ENCODE measurements around the gene PCDHGB6.
"Not testable (repeated sequence)": the region's sequence is repeated elsewhere in the genome, so short reads cannot be mapped to it uniquely, and the experiment has no call there.

The PCDHGB6 gene

DNA sequence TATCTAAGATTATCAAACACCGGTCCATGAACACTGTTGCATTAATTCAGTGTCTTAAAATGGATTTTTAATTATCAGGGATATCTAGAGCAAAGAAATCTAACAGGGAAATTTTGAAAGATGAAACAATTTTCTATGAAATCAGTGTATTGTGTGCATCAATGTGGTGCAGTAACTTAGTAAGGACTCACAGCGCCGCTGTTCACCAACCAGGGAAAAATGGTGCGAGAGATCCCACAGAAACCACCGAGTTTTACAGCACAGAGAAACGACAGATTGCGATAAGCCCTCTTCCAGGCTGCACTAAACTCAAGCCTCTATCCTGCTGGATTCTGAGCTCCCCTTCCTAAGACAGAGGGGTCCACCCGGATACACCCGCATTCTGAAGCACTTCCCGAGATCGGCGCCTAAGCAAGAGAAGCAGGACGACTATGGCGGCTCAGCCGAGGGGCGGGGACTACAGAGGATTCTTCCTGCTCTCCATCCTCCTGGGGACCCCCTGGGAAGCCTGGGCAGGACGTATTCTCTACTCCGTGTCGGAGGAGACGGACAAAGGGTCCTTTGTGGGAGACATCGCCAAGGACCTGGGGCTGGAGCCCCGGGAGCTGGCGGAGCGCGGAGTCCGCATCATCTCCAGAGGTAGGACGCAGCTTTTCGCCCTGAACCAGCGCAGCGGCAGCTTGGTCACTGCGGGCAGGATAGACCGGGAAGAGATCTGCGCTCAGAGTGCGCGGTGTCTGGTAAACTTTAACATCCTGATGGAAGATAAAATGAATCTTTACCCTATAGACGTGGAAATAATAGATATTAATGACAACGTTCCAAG, 25.1 kb upstream of the PCDHGB6 start, which contains the start of gene PCDHGA7:
Gene PCDHGA7 (plus strand): TSS at position 274 of the 826 bp plus-strand sequence. CDS start 158 bp downstream, at position 432.
- Mint-ChIP-seq H3K27ac (no peak within 1 kb of the TSS), H3K36me3 (peaks cover 6% of the 10 kb centered on the region), H3K4me1 (no peaks in the 10 kb centered on the region), H3K9me3 (peaks cover 3% of the 10 kb centered on the region), H3K4me3 (peak within 1 kb of the TSS; percentile 36)
- DNase-seq (ENCODE audit: low spot score in 2 of 2) (no peak), ATAC-seq (no peak)

DNA sequence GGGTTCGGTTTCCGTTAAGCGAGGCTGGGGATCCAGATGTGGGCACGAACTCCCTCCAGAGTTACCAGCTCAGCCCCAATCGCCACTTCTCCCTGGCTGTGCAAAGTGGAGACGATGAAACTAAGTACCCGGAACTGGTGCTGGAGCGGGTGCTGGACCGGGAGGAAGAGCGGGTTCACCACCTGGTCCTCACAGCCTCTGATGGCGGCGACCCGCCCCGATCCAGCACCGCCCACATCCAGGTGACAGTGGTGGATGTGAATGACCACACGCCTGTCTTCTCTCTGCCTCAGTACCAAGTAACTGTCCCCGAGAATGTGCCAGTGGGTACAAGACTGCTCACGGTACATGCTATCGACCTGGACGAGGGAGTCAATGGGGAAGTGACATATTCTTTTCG, 24.5 kb upstream of the PCDHGB6 start:
- DNase-seq (ENCODE audit: low spot score in 2 of 2) (no peak), ATAC-seq (no peak)
- no peak overlapping the region for H3K4me3 Mint-ChIP-seq
- no peak overlapping the region for H3K27ac Mint-ChIP-seq
- peaks cover 3% of the 10 kb centered on the region for H3K9me3 Mint-ChIP-seq
- no peaks in the 10 kb centered on the region for H3K4me1 Mint-ChIP-seq
- peaks cover 6% of the 10 kb centered on the region for H3K36me3 Mint-ChIP-seq

DNA sequence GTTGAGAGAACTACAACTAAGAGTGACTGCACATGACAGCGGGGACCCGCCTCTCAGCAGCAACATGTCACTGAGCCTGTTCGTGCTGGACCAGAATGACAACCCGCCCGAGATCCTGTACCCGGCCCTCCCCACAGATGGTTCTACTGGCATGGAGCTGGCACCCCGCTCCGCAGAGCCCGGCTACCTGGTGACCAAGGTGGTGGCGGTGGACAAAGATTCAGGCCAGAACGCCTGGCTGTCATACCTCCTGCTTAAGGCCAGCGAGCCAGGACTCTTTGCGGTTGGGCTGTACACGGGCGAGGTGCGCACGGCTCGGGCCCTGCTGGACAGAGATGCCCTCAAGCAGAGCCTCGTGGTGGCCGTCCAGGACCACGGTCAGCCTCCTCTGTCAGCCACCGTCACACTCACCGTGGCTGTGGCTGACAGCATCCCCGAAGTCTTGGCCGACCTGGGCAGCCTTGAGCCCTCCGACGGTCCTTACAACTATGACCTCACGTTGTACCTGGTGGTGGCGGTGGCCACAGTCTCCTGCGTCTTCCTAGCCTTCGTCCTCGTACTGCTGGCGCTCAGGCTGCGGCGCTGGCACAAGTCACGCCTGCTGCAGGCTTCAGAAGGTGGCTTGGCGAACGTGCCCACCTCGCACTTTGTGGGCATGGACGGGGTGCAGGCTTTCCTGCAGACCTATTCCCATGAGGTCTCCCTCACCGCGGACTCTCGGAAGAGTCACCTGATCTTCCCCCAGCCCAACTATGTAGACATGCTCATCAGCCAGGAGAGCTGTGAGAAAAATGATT, 23.2 kb upstream of the PCDHGB6 start:
- peaks cover 8% of the 10 kb centered on the region for H3K9me3 Mint-ChIP-seq
- no peak overlapping the region for H3K4me3 Mint-ChIP-seq
- peaks cover 6% of the 10 kb centered on the region for H3K36me3 Mint-ChIP-seq
- no peaks in the 10 kb centered on the region for H3K4me1 Mint-ChIP-seq
- DNase-seq (ENCODE audit: low spot score in 2 of 2) = no peak
- no peak for ATAC-seq
- H3K27ac Mint-ChIP-seq = no peak overlapping the region

DNA sequence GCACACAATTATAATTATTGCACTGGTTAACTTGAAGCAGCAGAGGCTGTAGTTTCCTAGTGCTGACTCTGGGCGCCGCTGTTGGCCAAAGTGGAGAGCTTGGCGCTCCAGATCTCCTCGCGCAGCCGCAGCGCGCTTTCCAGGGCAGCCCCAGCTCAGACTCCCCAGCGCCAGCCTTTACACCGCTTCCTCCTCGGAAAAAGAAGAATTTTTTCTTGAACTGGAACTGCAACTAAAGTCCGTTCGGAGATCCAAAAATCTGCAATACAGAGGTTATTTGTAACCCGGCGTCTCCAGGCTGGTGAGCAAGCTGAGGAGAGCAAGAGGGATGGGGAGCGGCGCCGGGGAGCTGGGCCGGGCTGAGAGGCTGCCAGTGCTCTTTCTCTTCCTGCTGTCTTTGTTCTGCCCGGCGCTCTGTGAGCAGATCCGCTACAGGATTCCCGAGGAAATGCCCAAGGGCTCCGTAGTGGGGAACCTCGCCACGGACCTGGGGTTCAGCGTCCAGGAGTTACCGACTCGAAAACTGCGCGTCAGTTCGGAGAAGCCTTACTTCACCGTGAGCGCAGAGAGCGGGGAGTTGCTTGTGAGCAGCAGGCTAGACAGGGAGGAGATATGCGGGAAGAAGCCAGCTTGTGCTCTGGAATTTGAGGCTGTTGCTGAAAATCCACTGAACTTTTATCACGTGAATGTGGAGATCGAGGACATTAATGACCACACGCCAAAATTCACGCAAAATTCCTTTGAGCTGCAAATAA, 20.1 kb upstream of the PCDHGB6 start, which contains the start of gene PCDHGB4:
Gene PCDHGB4 (plus strand): TSS at position 142 of the 755 bp plus-strand sequence. CDS start 187 bp downstream, at position 329.
- not testable (repeated sequence) for H3K4me1 Mint-ChIP-seq; H3K4me3 Mint-ChIP-seq; H3K36me3 Mint-ChIP-seq; DNase-seq (ENCODE audit: low spot score in 2 of 2); H3K27ac Mint-ChIP-seq
- peaks cover 16% of the 10 kb centered on the region for H3K9me3 Mint-ChIP-seq
- peak; percentile 53 for ATAC-seq

DNA sequence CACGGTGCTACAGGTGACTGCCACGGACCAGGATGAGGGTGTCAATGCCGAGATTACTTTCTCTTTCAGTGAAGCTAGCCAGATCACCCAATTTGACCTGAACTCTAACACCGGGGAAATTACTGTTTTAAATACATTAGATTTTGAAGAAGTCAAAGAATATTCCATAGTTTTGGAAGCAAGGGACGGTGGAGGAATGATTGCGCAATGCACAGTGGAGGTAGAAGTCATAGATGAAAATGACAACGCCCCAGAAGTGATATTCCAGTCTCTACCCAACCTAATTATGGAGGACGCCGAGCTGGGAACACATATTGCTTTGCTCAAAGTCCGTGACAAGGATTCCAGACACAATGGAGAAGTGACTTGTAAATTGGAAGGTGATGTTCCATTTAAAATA, 19.2 kb upstream of the PCDHGB6 start:
- Mint-ChIP-seq H3K4me1 (no peaks in the 10 kb centered on the region), H3K9me3 (peaks cover 13% of the 10 kb centered on the region), H3K27ac (no peak overlapping the region), H3K4me3 (no peak overlapping the region), H3K36me3 (no peaks in the 10 kb centered on the region)
- ATAC-seq = no peak
- DNase-seq (ENCODE audit: low spot score in 2 of 2) = no peak

DNA sequence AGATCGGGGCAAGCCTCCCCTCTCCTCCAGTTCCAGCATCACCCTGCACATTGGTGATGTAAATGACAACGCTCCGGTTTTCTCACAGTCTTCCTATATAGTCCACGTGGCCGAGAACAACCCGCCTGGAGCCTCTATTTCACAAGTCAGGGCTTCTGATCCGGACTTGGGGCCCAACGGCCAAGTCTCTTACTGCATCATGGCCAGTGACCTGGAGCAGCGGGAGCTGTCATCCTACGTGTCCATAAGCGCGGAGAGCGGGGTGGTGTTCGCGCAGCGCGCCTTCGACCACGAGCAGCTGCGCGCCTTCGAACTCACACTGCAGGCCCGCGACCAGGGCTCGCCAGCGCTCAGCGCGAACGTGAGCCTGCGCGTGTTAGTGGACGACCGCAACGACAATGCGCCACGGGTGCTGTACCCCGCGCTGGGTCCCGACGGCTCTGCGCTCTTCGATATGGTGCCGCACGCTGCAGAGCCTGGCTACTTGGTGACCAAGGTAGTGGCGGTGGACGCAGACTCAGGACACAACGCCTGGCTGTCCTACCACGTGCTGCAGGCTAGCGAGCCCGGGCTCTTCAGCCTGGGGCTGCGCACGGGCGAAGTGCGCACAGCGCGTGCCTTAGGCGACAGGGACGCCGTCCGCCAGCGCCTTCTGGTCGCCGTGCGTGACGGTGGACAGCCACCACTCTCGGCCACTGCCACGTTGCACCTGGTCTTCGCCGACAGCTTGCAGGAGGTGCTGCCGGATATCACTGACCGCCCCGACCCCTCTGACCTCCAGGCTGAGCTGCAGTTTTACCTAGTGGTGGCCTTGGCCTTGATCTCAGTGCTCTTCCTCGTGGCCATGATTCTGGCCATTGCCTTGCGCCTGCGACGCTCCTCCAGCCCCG, 18.4 kb upstream of the PCDHGB6 start:
- no peak for ATAC-seq
- no peaks in the 10 kb centered on the region for H3K4me1 Mint-ChIP-seq
- peaks cover 16% of the 10 kb centered on the region for H3K9me3 Mint-ChIP-seq
- H3K36me3 Mint-ChIP-seq = peaks cover 5% of the 10 kb centered on the region
- no peak overlapping the region for H3K27ac Mint-ChIP-seq
- no peak for DNase-seq (ENCODE audit: low spot score in 2 of 2)
- H3K4me3 Mint-ChIP-seq = no peak overlapping the region

DNA sequence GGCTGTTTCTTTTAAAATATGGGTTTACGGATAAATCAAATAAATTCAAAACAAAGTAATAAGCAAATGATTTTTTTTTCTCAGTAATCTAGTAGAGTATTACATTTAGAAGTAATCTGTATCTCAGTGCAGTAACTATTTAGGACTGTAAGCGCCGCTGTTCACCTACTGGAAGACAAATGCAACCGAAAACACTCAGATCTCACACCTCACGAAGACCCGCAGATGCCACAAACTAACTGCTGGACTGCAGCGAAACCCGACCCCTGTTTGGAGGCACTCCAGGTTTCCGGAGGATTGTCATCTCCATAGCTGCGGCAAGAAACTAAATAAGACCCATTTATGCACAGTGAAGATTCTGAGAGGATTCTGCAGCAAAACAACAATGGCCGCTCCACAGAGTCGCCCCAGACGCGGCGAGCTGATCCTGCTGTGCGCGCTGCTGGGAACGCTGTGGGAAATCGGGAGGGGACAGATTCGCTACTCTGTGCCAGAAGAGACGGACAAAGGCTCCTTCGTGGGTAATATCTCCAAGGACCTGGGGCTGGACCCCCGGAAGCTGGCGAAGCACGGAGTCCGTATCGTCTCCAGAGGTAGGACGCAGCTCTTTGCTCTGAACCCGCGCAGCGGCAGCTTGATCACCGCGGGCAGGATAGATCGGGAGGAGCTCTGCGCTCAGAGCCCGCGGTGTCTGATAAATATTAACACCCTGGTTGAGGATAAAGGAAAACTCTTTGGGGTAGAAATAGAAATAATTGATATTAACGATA, 15.2 kb upstream of the PCDHGB6 start, which contains the start of gene PCDHGA8:
Gene PCDHGA8 (plus strand): TSS at position 205 of the 770 bp plus-strand sequence. CDS start 181 bp downstream, at position 386.
- no peak within 1 kb of the TSS for H3K4me3 Mint-ChIP-seq
- H3K9me3 Mint-ChIP-seq = peaks cover 16% of the 10 kb centered on the region
- no peaks in the 10 kb centered on the region for H3K4me1 Mint-ChIP-seq
- peaks cover 5% of the 10 kb centered on the region for H3K36me3 Mint-ChIP-seq
- ATAC-seq (no peak), DNase-seq (ENCODE audit: low spot score in 2 of 2) (no peak)
- H3K27ac Mint-ChIP-seq = no peak within 1 kb of the TSS

DNA sequence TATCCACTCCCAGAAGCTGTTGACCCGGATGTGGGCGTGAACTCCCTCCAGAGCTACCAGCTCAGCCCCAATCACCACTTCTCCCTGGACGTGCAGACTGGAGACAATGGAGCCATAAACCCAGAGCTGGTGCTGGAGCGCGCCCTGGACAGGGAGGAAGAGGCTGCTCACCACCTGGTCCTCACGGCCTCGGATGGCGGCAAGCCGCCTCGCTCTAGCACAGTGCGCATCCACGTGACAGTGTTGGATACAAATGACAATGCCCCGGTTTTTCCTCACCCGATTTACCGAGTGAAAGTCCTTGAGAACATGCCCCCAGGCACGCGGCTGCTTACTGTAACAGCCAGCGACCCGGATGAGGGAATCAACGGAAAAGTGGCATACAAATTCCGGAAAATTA, 14.6 kb upstream of the PCDHGB6 start:
- no peak for ATAC-seq

DNA sequence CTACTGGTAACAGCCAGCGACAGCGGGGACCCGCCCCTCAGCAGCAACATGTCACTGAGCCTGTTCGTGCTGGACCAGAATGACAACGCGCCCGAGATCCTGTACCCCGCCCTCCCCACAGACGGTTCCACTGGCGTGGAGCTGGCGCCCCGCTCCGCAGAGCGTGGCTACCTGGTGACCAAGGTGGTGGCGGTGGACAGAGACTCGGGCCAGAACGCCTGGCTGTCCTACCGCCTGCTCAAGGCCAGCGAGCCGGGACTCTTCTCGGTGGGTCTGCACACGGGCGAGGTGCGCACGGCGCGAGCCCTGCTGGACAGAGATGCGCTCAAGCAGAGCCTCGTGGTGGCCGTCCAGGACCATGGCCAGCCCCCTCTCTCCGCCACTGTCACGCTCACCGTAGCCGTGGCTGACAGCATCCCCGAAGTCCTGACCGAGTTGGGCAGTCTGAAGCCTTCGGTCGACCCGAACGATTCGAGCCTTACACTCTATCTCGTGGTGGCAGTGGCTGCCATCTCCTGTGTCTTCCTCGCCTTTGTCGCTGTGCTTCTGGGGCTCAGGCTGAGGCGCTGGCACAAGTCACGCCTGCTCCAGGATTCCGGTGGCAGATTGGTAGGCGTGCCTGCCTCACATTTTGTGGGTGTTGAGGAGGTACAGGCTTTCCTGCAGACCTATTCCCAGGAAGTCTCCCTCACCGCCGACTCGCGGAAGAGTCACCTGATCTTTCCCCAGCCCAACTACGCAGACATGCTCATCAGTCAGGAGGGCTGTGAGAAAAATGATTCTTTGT, 13.2 kb upstream of the PCDHGB6 start:
- not testable (repeated sequence) for DNase-seq (ENCODE audit: low spot score in 2 of 2); H3K4me1 Mint-ChIP-seq; H3K36me3 Mint-ChIP-seq; H3K27ac Mint-ChIP-seq; H3K4me3 Mint-ChIP-seq; ATAC-seq
- peaks cover 12% of the 10 kb centered on the region for H3K9me3 Mint-ChIP-seq

More for the DNA sequence above, 14.6 kb upstream of the PCDHGB6 start:
- Mint-ChIP-seq H3K4me3 (no peak overlapping the region), H3K4me1 (no peaks in the 10 kb centered on the region), H3K36me3 (peaks cover 5% of the 10 kb centered on the region), H3K9me3 (peaks cover 16% of the 10 kb centered on the region), H3K27ac (no peak overlapping the region)
- DNase-seq (ENCODE audit: low spot score in 2 of 2) = no peak

DNA sequence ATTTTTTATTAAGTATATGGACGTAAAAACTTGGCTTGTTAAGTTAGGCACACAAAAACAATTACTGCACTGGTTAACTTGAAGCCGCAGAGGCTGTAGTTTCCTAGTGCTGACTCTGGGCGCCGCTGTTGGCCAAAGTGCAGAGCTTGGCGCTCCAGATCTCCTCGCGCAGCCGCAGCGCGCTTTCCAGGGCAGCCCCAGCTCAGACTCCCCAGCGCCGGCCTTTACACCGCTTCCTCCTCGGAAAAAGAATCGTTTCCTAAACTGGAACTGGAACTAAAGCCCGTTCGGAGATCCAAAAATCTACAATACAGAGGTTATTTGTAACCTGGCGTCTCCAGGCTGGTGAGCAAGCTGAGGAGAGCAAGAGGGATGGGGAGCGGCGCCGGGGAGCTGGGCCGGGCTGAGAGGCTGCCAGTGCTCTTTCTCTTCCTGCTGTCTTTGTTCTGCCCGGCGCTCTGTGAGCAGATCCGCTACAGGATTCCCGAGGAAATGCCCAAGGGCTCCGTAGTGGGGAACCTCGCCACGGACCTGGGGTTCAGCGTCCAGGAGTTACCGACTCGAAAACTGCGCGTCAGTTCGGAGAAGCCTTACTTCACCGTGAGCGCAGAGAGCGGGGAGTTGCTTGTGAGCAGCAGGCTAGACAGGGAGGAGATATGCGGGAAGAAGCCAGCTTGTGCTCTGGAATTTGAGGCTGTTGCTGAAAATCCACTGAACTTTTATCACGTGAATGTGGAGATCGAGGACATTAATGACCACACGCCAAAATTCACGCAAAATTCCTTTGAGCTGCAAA, 9.9 kb upstream of the PCDHGB6 start, which contains the start of gene PCDHGB5:
Gene PCDHGB5 (plus strand): TSS at position 192 of the 796 bp plus-strand sequence. CDS start 181 bp downstream, at position 373.
- ATAC-seq = peak; percentile 78
- H3K36me3 Mint-ChIP-seq = not testable (repeated sequence)

DNA sequence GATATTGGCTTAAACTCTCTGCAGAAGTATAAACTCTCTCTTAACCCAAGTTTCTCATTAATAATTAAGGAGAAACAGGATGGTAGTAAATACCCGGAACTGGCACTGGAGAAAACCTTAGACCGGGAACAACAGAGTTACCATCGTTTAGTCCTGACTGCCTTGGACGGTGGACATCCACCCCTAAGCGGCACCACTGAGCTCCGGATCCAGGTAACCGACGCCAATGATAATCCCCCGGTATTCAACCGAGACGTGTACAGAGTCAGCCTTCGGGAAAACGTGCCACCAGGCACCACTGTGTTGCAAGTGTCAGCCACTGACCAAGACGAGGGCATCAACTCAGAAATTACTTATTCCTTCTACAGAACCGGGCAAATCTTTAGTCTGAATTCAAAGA, 9.2 kb upstream of the PCDHGB6 start:
- peaks cover 7% of the 10 kb centered on the region for H3K9me3 Mint-ChIP-seq
- H3K36me3 Mint-ChIP-seq = peaks cover 5% of the 10 kb centered on the region
- ATAC-seq (no peak), DNase-seq (ENCODE audit: low spot score in 2 of 2) (no peak)
- no peak overlapping the region for H3K4me3 Mint-ChIP-seq
- no peak overlapping the region for H3K27ac Mint-ChIP-seq
- no peaks in the 10 kb centered on the region for H3K4me1 Mint-ChIP-seq

More for the DNA sequence above, 9.9 kb upstream of the PCDHGB6 start, which contains the start of gene PCDHGB5:
- not testable (repeated sequence) for H3K27ac Mint-ChIP-seq; H3K4me1 Mint-ChIP-seq; H3K9me3 Mint-ChIP-seq; DNase-seq (ENCODE audit: low spot score in 2 of 2)
- peak within 1 kb of the TSS; percentile 36 for H3K4me3 Mint-ChIP-seq

DNA sequence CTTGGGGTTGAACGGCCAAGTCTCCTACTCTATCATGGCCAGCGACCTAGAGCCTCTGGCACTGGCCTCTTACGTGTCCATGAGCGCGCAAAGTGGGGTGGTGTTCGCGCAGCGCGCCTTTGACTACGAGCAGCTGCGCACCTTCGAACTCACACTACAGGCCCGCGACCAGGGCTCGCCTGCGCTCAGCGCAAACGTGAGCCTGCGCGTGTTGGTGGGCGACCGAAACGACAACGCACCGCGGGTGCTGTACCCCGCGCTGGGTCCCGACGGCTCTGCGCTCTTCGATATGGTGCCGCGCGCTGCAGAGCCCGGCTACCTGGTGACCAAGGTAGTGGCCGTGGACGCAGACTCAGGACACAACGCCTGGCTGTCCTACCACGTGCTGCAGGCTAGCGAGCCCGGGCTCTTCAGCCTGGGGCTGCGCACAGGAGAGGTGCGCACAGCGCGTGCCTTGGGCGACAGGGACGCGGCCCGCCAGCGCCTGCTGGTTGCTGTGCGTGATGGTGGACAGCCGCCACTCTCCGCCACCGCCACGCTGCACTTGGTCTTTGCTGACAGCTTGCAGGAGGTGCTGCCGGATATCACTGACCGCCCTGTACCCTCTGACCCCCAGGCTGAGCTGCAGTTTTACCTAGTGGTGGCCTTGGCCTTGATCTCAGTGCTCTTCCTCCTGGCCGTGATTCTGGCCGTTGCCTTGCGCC, 8.1 kb upstream of the PCDHGB6 start:
- ATAC-seq (no peak), DNase-seq (ENCODE audit: low spot score in 2 of 2) (no peak)
- Mint-ChIP-seq H3K27ac (no peak overlapping the region), H3K4me3 (no peak overlapping the region), H3K4me1 (no peaks in the 10 kb centered on the region), H3K36me3 (no peaks in the 10 kb centered on the region), H3K9me3 (peaks cover 6% of the 10 kb centered on the region)
